Heart left ventricle (tissue), 13 donors: ENCODE data around the gene MSI2.

Experiments used
- POLR2A ChIP-seq, 2 donors: fragments of 450-650 bp; IDR thresholded peaks; one replicate each; pipeline ENCODE4 v1.6.1; 2017; ENCODE audit warnings: antibody characterized with exemption in 2 of 2, mild to moderate bottlenecking in 2 of 2, moderate library complexity in 2 of 2
- TF ChIP-seq, protein P1 (sequence below), 12 donors: fragments of 200-600 bp; sonication (generic) in 4 of 12; IDR thresholded peaks; one replicate each; pipeline versions ENCODE4 v1.5.0 to v1.8.0; 2018 to 2022; ENCODE audit warnings: antibody characterized with exemption in 12 of 12, mild to moderate bottlenecking in 5 of 12
- donor health status: ischemic (EF 13 %, LVEDD 7.1; RV severe dilation, severe dysfunction).
- donor health status: DM: no; HTN: yes; CAD: no.
- donor health status: DM: no; HTN: no; CAD: no.
- donor health status: ischemic (EF 25% LVEDD 6.9; RV normal size, moderate dysfunction).
- donor health status: ischemic (EF 25% LVEDD 5.7; RV mildly dilated, moderate dysfunction).
- donor health status: ischemic (EF 35%, LVEDD 5.7; RV mildly dilated, moderate dysfunction).
- donor health status: nonischemic (EF 11% LVEDD 7.7; RV severe dilation, severe dysfunction).
- donor health status: DM: yes; HTN: yes; CAD: no.
- donor health status: PGD.
- donor health status: ischemic (EF 29% LVEDD 5.4; RV normal size, mild dysfunction).
- donor health status: nonischemic (EF 23%, LVEDD 6.1; RV moderate dilation, normal function).

DNA sequence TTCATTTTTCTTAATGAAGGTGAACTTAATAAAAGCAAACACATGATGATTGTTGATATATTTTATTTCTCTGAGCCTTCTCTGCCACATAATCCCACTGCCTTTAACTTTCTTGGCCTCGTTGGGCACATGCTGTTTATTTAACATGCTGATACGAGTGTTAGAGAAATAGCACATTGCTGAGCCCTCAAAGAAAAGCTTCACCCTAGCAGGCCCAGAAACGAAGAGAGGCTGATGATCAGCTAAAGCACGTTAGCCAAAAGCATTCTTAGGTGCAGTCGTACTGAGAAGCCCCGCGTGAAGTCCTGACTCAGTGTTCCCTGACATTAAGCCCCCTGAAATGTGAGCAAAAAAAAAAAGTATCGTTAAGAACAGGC lies 366.0 kb downstream of the MSI2 start:
- TF ChIP-seq, protein P1, sequence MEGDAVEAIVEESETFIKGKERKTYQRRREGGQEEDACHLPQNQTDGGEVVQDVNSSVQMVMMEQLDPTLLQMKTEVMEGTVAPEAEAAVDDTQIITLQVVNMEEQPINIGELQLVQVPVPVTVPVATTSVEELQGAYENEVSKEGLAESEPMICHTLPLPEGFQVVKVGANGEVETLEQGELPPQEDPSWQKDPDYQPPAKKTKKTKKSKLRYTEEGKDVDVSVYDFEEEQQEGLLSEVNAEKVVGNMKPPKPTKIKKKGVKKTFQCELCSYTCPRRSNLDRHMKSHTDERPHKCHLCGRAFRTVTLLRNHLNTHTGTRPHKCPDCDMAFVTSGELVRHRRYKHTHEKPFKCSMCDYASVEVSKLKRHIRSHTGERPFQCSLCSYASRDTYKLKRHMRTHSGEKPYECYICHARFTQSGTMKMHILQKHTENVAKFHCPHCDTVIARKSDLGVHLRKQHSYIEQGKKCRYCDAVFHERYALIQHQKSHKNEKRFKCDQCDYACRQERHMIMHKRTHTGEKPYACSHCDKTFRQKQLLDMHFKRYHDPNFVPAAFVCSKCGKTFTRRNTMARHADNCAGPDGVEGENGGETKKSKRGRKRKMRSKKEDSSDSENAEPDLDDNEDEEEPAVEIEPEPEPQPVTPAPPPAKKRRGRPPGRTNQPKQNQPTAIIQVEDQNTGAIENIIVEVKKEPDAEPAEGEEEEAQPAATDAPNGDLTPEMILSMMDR (IDR thresholded peaks at IDR 0.05) = no peak
- TF ChIP-seq POLR2A (IDR thresholded peaks at IDR 0.05) = no peak
